SK-N-SH (cell line): ENCODE data around the gene B4GALNT3.

Experiments used
- EZH2phosphoT487 ChIP-seq: fragments of 200-600 bp; sonication (generic); IDR thresholded peaks from 2 replicates; pipeline ENCODE4 v1.6.1; 2017; ENCODE audit warnings: low read depth, mixed run types, mild to moderate bottlenecking, antibody characterized with exemption, moderate library complexity, borderline replicate concordance
- GATA2 ChIP-seq: sonication (generic); formaldehyde crosslinking; IDR thresholded peaks from 2 replicates; pipeline ENCODE4 v1.5.0; 2020; ENCODE audit warnings: mild to moderate bottlenecking, missing genetic modification reagents
- RAD21 ChIP-seq: IDR thresholded peaks from 2 replicates; pipeline ENCODE4 v1.6.1; 2012; ENCODE audit warnings: mild to moderate bottlenecking, low read length
- RXRA ChIP-seq: IDR thresholded peaks from 2 replicates; pipeline ENCODE4 v1.4.0; 2012; ENCODE audit warnings: low read depth, mild to moderate bottlenecking, borderline replicate concordance
- SMC3 ChIP-seq: IDR thresholded peaks from 2 replicates; pipeline ENCODE4 v1.6.1; 2012; ENCODE audit warnings: low read depth, low read length, improper control_type of control experiment
- TF ChIP-seq, protein P1 (sequence below): fragments of 200-600 bp; sonication (generic); IDR thresholded peaks from 2 replicates; pipeline ENCODE4 v1.6.1; 2017; ENCODE audit warnings: antibody characterized with exemption, mild to moderate bottlenecking, moderate library complexity

DNA sequence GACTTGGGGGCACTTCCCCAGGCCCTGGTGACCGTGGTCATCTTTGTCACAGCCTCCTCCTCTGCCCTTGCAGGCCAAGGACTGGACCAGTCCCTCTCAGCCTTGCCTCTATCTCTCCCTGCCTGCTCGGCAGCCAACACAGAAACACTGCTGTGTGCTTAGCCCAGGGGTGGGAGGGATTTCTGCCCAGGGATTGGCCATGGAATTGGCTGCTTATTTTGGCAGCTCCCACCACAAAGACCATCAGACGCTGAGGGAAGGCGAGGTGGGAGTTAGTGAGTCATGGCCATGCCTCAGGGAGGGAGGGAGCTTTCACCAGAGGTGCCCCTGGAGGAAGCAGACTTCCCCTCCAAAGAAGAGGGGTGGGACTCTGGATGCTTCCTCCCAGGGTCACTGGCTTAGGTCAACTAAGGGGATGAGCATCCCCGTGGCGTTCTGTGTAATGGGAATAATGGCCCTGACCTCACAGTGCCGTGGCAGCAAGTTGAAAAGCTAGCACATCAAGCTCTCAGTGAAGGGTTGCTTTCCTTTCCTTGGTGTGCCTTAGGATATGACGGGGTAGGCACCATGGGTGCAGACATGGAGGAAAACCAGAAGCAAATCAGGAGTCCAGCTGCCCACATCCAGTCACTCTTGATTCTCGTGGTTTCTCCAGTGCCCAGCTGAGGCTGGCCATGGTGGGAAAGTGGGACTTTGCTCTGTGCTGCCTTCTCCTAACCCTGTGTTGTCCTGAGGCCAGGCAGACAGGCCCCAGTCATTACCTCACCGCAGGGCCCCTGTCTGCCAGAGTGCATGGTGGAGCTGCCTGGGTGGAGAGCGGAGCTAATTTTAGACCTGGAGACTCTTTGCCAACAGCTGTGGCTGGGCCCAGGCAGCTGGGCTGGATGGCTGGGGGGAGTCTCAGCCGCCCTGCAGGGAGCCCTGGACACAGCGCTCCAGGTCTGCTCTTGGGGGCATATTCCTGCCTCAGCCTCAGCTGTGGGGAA is 21.4 kb downstream of the B4GALNT3 start:
- TF ChIP-seq RAD21 (no peak), EZH2phosphoT487 (no peak), RXRA (no peak), GATA2 (no peak), SMC3 (no peak)
- TF ChIP-seq, protein P1, sequence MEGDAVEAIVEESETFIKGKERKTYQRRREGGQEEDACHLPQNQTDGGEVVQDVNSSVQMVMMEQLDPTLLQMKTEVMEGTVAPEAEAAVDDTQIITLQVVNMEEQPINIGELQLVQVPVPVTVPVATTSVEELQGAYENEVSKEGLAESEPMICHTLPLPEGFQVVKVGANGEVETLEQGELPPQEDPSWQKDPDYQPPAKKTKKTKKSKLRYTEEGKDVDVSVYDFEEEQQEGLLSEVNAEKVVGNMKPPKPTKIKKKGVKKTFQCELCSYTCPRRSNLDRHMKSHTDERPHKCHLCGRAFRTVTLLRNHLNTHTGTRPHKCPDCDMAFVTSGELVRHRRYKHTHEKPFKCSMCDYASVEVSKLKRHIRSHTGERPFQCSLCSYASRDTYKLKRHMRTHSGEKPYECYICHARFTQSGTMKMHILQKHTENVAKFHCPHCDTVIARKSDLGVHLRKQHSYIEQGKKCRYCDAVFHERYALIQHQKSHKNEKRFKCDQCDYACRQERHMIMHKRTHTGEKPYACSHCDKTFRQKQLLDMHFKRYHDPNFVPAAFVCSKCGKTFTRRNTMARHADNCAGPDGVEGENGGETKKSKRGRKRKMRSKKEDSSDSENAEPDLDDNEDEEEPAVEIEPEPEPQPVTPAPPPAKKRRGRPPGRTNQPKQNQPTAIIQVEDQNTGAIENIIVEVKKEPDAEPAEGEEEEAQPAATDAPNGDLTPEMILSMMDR: no peak
